Measurements from ENCODE around the gene PLPPR5.

GRCh38 chr1:98989556-98989907, 15.1 kb downstream of the PLPPR5 start:
- TF ChIP-seq CTCF (conservative IDR thresholded peaks at IDR 0.05 in 1 of 2, IDR thresholded peaks at IDR 0.05 in 1 of 2; ENCODE audit: low read depth in 1 of 2, low read length in 2 of 2) (no peak), EZH2 (IDR thresholded peaks at IDR 0.05; ENCODE audit: low read length, missing control alignments) (no peak)
